GM11168 (cell line): ENCODE measurements around the gene EPHB2.

Experiments
- in situ Hi-C: fragments of 300-500 bp; cut with MboI; formaldehyde crosslinking; loops from one replicate; pipeline ENCODE4 v1.12.0; 2022; ENCODE audit warnings: low sequenced_read_pairs; ENCODE audit not compliant: unreplicated experiment

The EPHB2 gene

DNA sequence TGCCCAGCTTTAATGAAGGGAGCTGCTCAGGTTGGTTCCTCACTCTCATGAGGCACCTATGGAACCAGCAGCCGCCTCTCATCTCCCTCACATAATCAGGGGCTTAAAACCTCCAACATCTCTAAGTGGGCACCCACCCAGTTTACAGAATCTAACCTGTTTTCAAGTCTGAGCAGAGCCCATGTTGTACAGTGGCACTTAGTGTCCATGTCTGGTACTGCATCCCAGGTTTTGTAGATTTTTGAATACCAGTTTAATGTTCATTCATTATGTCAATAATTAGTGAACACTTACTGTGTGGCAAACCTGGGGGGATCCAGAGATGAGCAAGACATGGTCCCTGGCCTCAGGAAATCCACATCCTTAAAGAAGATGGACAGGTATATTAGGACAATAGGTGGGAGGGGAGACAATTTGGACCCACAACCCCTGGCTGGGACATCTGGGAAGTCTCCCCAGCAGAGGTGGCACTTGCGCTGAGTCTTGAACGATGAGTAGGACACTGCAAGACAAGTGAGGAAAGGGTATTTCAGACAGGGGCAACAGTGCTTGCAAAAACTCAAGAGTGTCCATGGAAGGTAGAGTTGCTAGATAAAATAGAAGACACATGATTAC lies 178.7 kb downstream of the EPHB2 start:
- in situ Hi-C loops = loop anchor here (10.0 kb wide), 1 partner anchor 185 kb away; no protein-coding TSS in a partner anchor

DNA sequence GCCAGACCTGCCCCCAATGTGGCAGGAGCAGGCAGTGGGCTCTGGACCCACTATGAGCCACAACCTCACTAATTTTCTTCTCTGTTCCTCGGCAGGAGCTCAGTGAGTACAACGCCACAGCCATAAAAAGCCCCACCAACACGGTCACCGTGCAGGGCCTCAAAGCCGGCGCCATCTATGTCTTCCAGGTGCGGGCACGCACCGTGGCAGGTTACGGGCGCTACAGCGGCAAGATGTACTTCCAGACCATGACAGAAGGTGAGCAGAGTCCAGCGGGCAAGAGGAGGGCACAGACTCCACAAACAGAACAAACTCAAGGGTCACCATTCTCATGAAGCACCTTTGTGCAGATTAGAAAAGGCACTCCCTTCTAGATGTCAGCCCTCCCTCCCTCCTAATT lies 182.2 kb downstream of the EPHB2 start:
- in situ Hi-C loops = no loop called here

GRCh38 chr1:22893292-22893691 lies 182.7 kb downstream of the EPHB2 start:
- in situ Hi-C loops = no loop called here

- in situ Hi-C loops = no loop called here
These were observed 184.7 kb downstream of the EPHB2 start for GRCh38 chr1:22895357-22895756.

GRCh38 chr1:22896184-22896583 lies 185.5 kb downstream of the EPHB2 start:
- in situ Hi-C loops = no loop called here

DNA sequence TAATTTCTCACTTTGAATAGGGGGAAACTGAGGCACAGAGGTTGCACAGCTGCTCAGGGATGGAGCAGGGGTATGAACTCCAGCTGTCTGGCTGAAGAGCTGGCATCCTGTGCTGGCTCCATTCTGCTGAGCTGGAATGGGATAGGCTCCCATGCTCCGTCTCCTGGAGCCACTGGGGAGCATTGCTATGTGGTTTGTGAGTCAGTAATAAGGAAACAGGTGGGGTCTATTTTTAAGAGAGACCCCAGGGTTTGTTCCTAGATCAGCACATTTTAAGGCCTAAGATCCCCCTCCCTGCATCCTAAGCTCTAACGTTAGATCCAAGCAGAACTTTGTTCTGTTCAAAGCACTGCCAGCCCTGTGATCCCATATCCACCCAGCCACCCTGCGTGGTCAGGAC lies 189.8 kb downstream of the EPHB2 start:
- in situ Hi-C loops = no loop called here

GRCh38 chr1:22903113-22903512 lies 192.5 kb downstream of the EPHB2 start:
- in situ Hi-C loops = no loop called here

GRCh38 chr1:22906968-22907367 lies 196.3 kb downstream of the EPHB2 start:
- in situ Hi-C loops = no loop called here

- in situ Hi-C loops = no loop called here
These were observed 196.9 kb downstream of the EPHB2 start for GRCh38 chr1:22907528-22907927.

DNA sequence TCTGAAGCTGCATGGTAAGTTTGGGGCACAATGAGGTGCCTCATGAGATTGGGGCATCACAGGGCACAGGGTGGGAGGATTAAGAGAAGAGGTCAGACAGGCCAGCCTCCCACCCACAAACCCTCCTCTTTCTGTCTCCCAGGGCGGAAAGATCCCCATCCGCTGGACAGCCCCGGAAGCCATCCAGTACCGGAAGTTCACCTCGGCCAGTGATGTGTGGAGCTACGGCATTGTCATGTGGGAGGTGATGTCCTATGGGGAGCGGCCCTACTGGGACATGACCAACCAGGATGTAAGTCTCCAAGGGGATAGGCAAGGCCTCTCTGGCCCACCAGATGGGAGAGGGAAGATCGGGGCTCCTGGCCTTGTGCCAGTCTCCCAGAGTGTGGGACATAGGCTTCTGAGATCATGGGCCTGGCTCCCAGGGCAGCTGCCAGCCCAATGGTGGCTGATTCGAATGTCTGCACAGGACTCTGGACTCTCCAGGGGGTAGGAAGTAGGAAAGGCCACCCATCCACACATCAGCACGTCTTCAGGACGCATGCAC lies 198.3 kb downstream of the EPHB2 start:
- in situ Hi-C loops = no loop called here

GRCh38 chr1:22910286-22910685 lies 199.6 kb downstream of the EPHB2 start:
- in situ Hi-C loops = no loop called here

- in situ Hi-C loops = no loop called here
These were observed 200.5 kb downstream of the EPHB2 start for GRCh38 chr1:22910986-22911651.

DNA sequence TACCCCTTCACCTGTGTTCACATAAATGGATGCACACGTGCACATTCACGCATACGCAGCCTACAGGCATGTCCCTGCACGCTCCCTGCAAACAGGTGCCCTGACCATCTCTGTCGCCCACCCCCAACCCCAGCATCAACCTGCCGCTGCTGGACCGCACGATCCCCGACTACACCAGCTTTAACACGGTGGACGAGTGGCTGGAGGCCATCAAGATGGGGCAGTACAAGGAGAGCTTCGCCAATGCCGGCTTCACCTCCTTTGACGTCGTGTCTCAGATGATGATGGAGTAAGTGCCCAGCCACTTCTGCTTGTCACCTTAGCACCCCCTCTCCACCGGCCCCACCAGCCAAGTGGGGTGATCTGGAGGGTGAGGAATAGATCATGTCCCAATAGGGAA lies 201.7 kb downstream of the EPHB2 start:
- in situ Hi-C loops = no loop called here

- in situ Hi-C loops = no loop called here
These were observed 202.9 kb downstream of the EPHB2 start for GRCh38 chr1:22913421-22914141.

- in situ Hi-C loops = no loop called here
These were observed 203.5 kb downstream of the EPHB2 start for GRCh38 chr1:22914156-22914555.

- in situ Hi-C loops = no loop called here
These were observed 204.1 kb downstream of the EPHB2 start for GRCh38 chr1:22914633-22915217.

GRCh38 chr1:22915231-22915630 lies 204.6 kb downstream of the EPHB2 start:
- in situ Hi-C loops = no loop called here

DNA sequence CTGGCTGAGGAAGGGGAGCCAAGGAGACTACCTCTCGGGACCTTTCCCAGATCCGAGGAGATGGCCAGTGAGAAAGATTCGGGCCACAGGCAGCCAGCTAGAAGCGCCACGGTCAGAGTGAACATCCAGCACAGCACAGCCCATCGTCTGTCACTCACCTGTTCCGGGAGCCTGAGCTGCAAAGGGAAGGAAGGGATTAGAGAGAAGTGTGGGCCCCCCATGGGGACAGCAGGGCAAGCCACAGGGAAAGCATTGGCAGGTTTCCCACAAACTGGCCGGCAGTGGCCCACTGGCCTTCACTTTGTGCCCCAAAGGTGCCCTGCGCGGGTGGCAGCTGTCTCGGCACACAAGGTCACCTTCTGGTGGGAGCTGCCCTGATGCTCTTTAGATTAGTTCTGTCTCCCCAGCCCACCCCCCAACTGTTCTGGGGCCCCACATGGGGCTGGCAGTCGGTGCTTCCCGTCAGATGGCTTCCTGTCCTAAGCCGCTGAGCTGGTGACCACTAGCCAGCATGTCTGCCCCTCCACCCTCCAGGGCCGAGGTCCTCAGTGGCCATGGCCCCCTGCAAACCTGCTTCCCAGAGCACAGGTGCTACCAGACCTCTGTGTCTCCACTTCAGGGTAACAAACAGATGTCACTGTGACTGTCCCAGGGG lies 205.3 kb downstream of the EPHB2 start:
- in situ Hi-C loops = no loop called here

- in situ Hi-C loops = no loop called here
These were observed 205.8 kb downstream of the EPHB2 start for GRCh38 chr1:22916471-22916820.

GRCh38 chr1:22917989-22918388 lies 207.3 kb downstream of the EPHB2 start:
- in situ Hi-C loops = no loop called here
